Dendritic cell treated with granulocyte-macrophage colony-stimulating factor and Interleukin-4, amounts not matched to agents 40 ng/mL and 50 ng/mL, for 4 days (primary cell): Measurements from ENCODE around the gene MBNL2.

Source experiments
- H3K27ac Mint-ChIP-seq: one replicate; pipeline ENCODE4 v1.8.0; 2022; ENCODE audit warnings: mild to moderate bottlenecking, mixed read lengths
- H3K27me3 Mint-ChIP-seq: one replicate; pipeline ENCODE4 v1.8.0; 2022; ENCODE audit warnings: mild to moderate bottlenecking, mixed read lengths
- H3K36me3 Mint-ChIP-seq: one replicate; pipeline ENCODE4 v1.8.0; 2022; ENCODE audit warnings: low read depth, mixed read lengths
- H3K4me1 Mint-ChIP-seq: one replicate; pipeline ENCODE4 v1.8.0; 2022; ENCODE audit warnings: low read depth, mixed read lengths
- H3K4me3 Mint-ChIP-seq: one replicate; pipeline ENCODE4 v1.8.0; 2022; ENCODE audit warnings: mild to moderate bottlenecking, moderate library complexity, mixed read lengths
- H3K9me3 Mint-ChIP-seq: one replicate; pipeline ENCODE4 v1.8.0; 2022; ENCODE audit warnings: mixed read lengths
- intact Hi-C: fragments of 100-400 bp; cut with micrococcal nuclease; formaldehyde crosslinking; loops from one replicate; pipeline ENCODE4 v1.15.0; 2022

MBNL2 gene

GRCh38 chr13:97422118-97423054 is 200.3 kb downstream of the MBNL2 start:
- Mint-ChIP-seq H3K27me3 (peaks cover 1% of the 10 kb centered on the region), H3K4me1 (no peaks in the 10 kb centered on the region), H3K36me3 (no peaks in the 10 kb centered on the region), H3K27ac (no peak overlapping the region), H3K4me3 (no peak overlapping the region), H3K9me3 (no peaks in the 10 kb centered on the region)
- intact Hi-C loops, result no loop called here

GRCh38 chr13:97423300-97424045 is 201.3 kb downstream of the MBNL2 start:
- Mint-ChIP-seq H3K36me3 (no peaks in the 10 kb centered on the region), H3K4me3 (no peak overlapping the region), H3K9me3 (no peaks in the 10 kb centered on the region), H3K27ac (no peak overlapping the region), H3K4me1 (no peaks in the 10 kb centered on the region), H3K27me3 (peaks cover 1% of the 10 kb centered on the region)
- intact Hi-C loops, result no loop called here

- intact Hi-C loops, result no loop called here
- no peaks in the 10 kb centered on the region for H3K36me3 Mint-ChIP-seq
- peaks cover 16% of the 10 kb centered on the region for H3K4me1 Mint-ChIP-seq
- no peak overlapping the region for H3K4me3 Mint-ChIP-seq
- no peaks in the 10 kb centered on the region for H3K9me3 Mint-ChIP-seq
- no peak overlapping the region for H3K27ac Mint-ChIP-seq
- peaks cover 1% of the 10 kb centered on the region for H3K27me3 Mint-ChIP-seq
These were observed 203.5 kb downstream of the MBNL2 start for GRCh38 chr13:97425590-97425989.

GRCh38 chr13:97426695-97427094 is 204.6 kb downstream of the MBNL2 start:
- H3K4me1 Mint-ChIP-seq, result peaks cover 25% of the 10 kb centered on the region
- H3K4me3 Mint-ChIP-seq, result no peak overlapping the region
- H3K9me3 Mint-ChIP-seq, result no peaks in the 10 kb centered on the region
- H3K27me3 Mint-ChIP-seq, result no peaks in the 10 kb centered on the region
- H3K27ac Mint-ChIP-seq, result no peak overlapping the region
- H3K36me3 Mint-ChIP-seq, result no peaks in the 10 kb centered on the region
- intact Hi-C loops, result no loop called here

- Mint-ChIP-seq H3K4me3 (no peak overlapping the region), H3K4me1 (peaks cover 35% of the 10 kb centered on the region), H3K36me3 (peaks cover 16% of the 10 kb centered on the region), H3K9me3 (no peaks in the 10 kb centered on the region), H3K27ac (peak overlapping the region; percentile 22), H3K27me3 (no peaks in the 10 kb centered on the region)
- intact Hi-C loops, result loop anchor here (5.0 to 10.0 kb wide), 2 partner anchors 62 to 375 kb away; no protein-coding TSS in a partner anchor
These were observed 207.5 kb downstream of the MBNL2 start for GRCh38 chr13:97429681-97430081.

- Mint-ChIP-seq H3K4me3 (no peak overlapping the region), H3K27me3 (no peaks in the 10 kb centered on the region), H3K36me3 (peaks cover 21% of the 10 kb centered on the region), H3K9me3 (no peaks in the 10 kb centered on the region), H3K4me1 (peaks cover 35% of the 10 kb centered on the region), H3K27ac (peak overlapping the region; percentile 22)
- intact Hi-C loops, result loop anchor here (5.0 to 10.0 kb wide), 2 partner anchors 63 to 375 kb away; no protein-coding TSS in a partner anchor
These were observed 208.2 kb downstream of the MBNL2 start for GRCh38 chr13:97430296-97430695.

GRCh38 chr13:97431171-97431764 is 209.1 kb downstream of the MBNL2 start:
- H3K27me3 Mint-ChIP-seq, result no peaks in the 10 kb centered on the region
- peaks cover 28% of the 10 kb centered on the region for H3K36me3 Mint-ChIP-seq
- H3K4me3 Mint-ChIP-seq, result no peak overlapping the region
- intact Hi-C loops, result loop anchor here (5.0 to 10.0 kb wide), 2 partner anchors 64 to 374 kb away; no protein-coding TSS in a partner anchor
- H3K27ac Mint-ChIP-seq, result no peak overlapping the region
- peaks cover 42% of the 10 kb centered on the region for H3K4me1 Mint-ChIP-seq
- H3K9me3 Mint-ChIP-seq, result no peaks in the 10 kb centered on the region

- H3K4me3 Mint-ChIP-seq, result peak overlapping the region; percentile 97
- H3K36me3 Mint-ChIP-seq, result peaks cover 33% of the 10 kb centered on the region
- intact Hi-C loops, result loop anchor here (2.0 to 10.0 kb wide), 3 partner anchors 65 to 372 kb away; partner anchors contain the start of gene MBNL2
- H3K9me3 Mint-ChIP-seq, result no peaks in the 10 kb centered on the region
- H3K4me1 Mint-ChIP-seq, result peaks cover 49% of the 10 kb centered on the region
- peak overlapping the region; percentile 96 for H3K27ac Mint-ChIP-seq
- no peaks in the 10 kb centered on the region for H3K27me3 Mint-ChIP-seq
These were observed 210.2 kb downstream of the MBNL2 start for GRCh38 chr13:97432232-97432916.

- Mint-ChIP-seq H3K27ac (peak overlapping the region; percentile 96), H3K4me3 (peak overlapping the region; percentile 97), H3K4me1 (peaks cover 49% of the 10 kb centered on the region), H3K27me3 (no peaks in the 10 kb centered on the region), H3K36me3 (peaks cover 33% of the 10 kb centered on the region), H3K9me3 (no peaks in the 10 kb centered on the region)
- intact Hi-C loops, result loop anchor here (1.0 to 10.0 kb wide), 4 partner anchors 46 to 372 kb away; partner anchors contain the start of gene MBNL2
These were observed 211.0 kb downstream of the MBNL2 start for GRCh38 chr13:97432917-97433726.

- Mint-ChIP-seq H3K9me3 (no peaks in the 10 kb centered on the region), H3K27ac (peak within 1 kb of the TSS; percentile 96), H3K4me3 (peak within 1 kb of the TSS; percentile 97), H3K27me3 (no peaks in the 10 kb centered on the region), H3K36me3 (peaks cover 33% of the 10 kb centered on the region), H3K4me1 (peaks cover 46% of the 10 kb centered on the region)
- intact Hi-C loops, result loop anchor here (1.0 to 10.0 kb wide), 4 partner anchors 47 to 371 kb away; partner anchors contain the start of gene MBNL2
These were observed 211.7 kb downstream of the MBNL2 start, which contains the start of gene RAP2A for GRCh38 chr13:97433727-97434396. TSS of gene RAP2A (plus strand) at chr13:97434169. CDS start at chr13:97434471, 302 bp downstream.

GRCh38 chr13:97434397-97435201 is 212.5 kb downstream of the MBNL2 start:
- Mint-ChIP-seq H3K9me3 (no peaks in the 10 kb centered on the region), H3K4me1 (peaks cover 41% of the 10 kb centered on the region), H3K27ac (peak overlapping the region; percentile 96), H3K4me3 (peak overlapping the region; percentile 88), H3K36me3 (peaks cover 33% of the 10 kb centered on the region), H3K27me3 (no peaks in the 10 kb centered on the region)
- intact Hi-C loops, result loop anchor here (5.0 to 10.0 kb wide), 2 partner anchors 67 to 370 kb away; no protein-coding TSS in a partner anchor
